GM19035 (cell line): ENCODE data around the gene NSA2.
A peak's percentile ranks its signal among the peaks of the same experiment; 100 is the strongest.
"Not testable (repeated sequence)": the region's sequence is repeated elsewhere in the genome, so short reads cannot be mapped to it uniquely, and the experiment has no call there.

Source experiments
- ATAC-seq: cut with Tn5 transposase; IDR thresholded peaks from one replicate; pipeline ENCODE4 v1.9.1; 2021; ENCODE audit not compliant: unreplicated experiment

The NSA2 gene

GRCh38 chr5:74766849-74767578, at the start of gene NSA2, which contains the start of gene GFM2:
TSS of gene NSA2 (plus strand) at chr5:74767249. CDS start at chr5:74767361, 112 bp downstream.
TSS of gene GFM2 (minus strand) at chr5:74767117. CDS start at chr5:74763742, 3,375 bp downstream.
- ATAC-seq, result peak; percentile 90

GRCh38 chr5:74717596-74717995, 49.5 kb upstream of the NSA2 start:
- no peak for ATAC-seq

- no peak for ATAC-seq
Measured at GRCh38 chr5:74722271-74722670, 44.8 kb upstream of the NSA2 start.

- ATAC-seq, result no peak
Measured at GRCh38 chr5:74725331-74725730, 41.7 kb upstream of the NSA2 start.

- no peak for ATAC-seq
Measured at GRCh38 chr5:74736759-74737158, 30.3 kb upstream of the NSA2 start.

GRCh38 chr5:74738406-74738805, 28.6 kb upstream of the NSA2 start:
- ATAC-seq, result no peak

GRCh38 chr5:74748742-74749141, 18.3 kb upstream of the NSA2 start:
- not testable (repeated sequence) for ATAC-seq

GRCh38 chr5:74761241-74761640, 5.8 kb upstream of the NSA2 start:
- ATAC-seq, result no peak

GRCh38 chr5:74762599-74762998, 4.5 kb upstream of the NSA2 start:
- no peak for ATAC-seq

- ATAC-seq, result no peak
Measured at GRCh38 chr5:74763504-74763903, 3.5 kb upstream of the NSA2 start.

- no peak for ATAC-seq
Measured at GRCh38 chr5:74765201-74765600, 1.8 kb upstream of the NSA2 start.

- no peak for ATAC-seq
Measured at GRCh38 chr5:74765929-74766328, 1.1 kb upstream of the NSA2 start.

- ATAC-seq, result peak; percentile 45
Measured at GRCh38 chr5:74766418-74766848, 616 bp upstream of the NSA2 start.

GRCh38 chr5:74767579-74767913, 497 bp downstream of the NSA2 start:
- peak; percentile 28 for ATAC-seq

- no peak for ATAC-seq
Measured at GRCh38 chr5:74772359-74772758, 5.3 kb downstream of the NSA2 start.

- no peak for ATAC-seq
Measured at GRCh38 chr5:74778609-74779008, 11.6 kb downstream of the NSA2 start.

GRCh38 chr5:74786851-74787250, 19.8 kb downstream of the NSA2 start:
- no peak for ATAC-seq

GRCh38 chr5:74787424-74787823, 20.4 kb downstream of the NSA2 start:
- ATAC-seq, result no peak

GRCh38 chr5:74791669-74792068, 24.6 kb downstream of the NSA2 start:
- not testable (repeated sequence) for ATAC-seq

GRCh38 chr5:74798977-74799911, 32.2 kb downstream of the NSA2 start:
- ATAC-seq, result no peak

GRCh38 chr5:74801197-74801596, 34.1 kb downstream of the NSA2 start:
- no peak for ATAC-seq

- no peak for ATAC-seq
Measured at GRCh38 chr5:74801941-74802340, 34.9 kb downstream of the NSA2 start.
